Measurements from ENCODE around the gene HIVEP3.

Gene HIVEP3

GRCh38 chr1:41766041-41766440, 152.7 kb downstream of the HIVEP3 start:
- TF ChIP-seq POLR2AphosphoS5 (IDR thresholded peaks at IDR 0.05; ENCODE audit: low read depth) (no peak), REST (IDR thresholded peaks at IDR 0.05; ENCODE audit: insufficient replicate concordance, low read depth) (no peak), CTCF (IDR thresholded peaks at IDR 0.05; ENCODE audit: insufficient read depth, low read length) (no peak)
- DNase-seq (ENCODE audit: low read depth in 1 of 2, low spot score in 1 of 2): no peak
- Histone ChIP-seq H3K27me3 (ENCODE audit: insufficient read depth, poor library complexity, severe bottlenecking) (no peaks in the 10 kb centered on the region), H3K27ac (replicated peaks) (no peak overlapping the region), H3K4me3 (replicated peaks; ENCODE audit: insufficient read depth, low read length) (no peak overlapping the region)

- DNase-seq (ENCODE audit: low read depth in 1 of 2, low spot score in 1 of 2): peak; percentile 63 to 74
- Histone ChIP-seq H3K4me3 (replicated peaks; ENCODE audit: insufficient read depth, low read length) (no peak overlapping the region), H3K27ac (replicated peaks) (peak overlapping the region; percentile 62), H3K27me3 (ENCODE audit: insufficient read depth, poor library complexity, severe bottlenecking) (no peaks in the 10 kb centered on the region)
- TF ChIP-seq SPI1 (IDR thresholded peaks at IDR 0.05; ENCODE audit: borderline replicate concordance, low read depth) (peak; percentile 95), CTCF (IDR thresholded peaks at IDR 0.05; ENCODE audit: insufficient read depth, low read length) (no peak), GABPA (IDR thresholded peaks at IDR 0.05; ENCODE audit: low read depth) (no peak)
Observed at GRCh38 chr1:41765152-41765551, 153.6 kb downstream of the HIVEP3 start.

GRCh38 chr1:41764656-41765055, 154.1 kb downstream of the HIVEP3 start:
- Histone ChIP-seq H3K27me3 (ENCODE audit: insufficient read depth, poor library complexity, severe bottlenecking) (no peaks in the 10 kb centered on the region), H3K4me3 (replicated peaks; ENCODE audit: insufficient read depth, low read length) (no peak overlapping the region), H3K27ac (replicated peaks) (peak overlapping the region; percentile 62)
- no peak for DNase-seq (ENCODE audit: low read depth in 1 of 2, low spot score in 1 of 2)
- TF ChIP-seq POLR2AphosphoS5 (IDR thresholded peaks at IDR 0.05; ENCODE audit: low read depth) (no peak), SPI1 (IDR thresholded peaks at IDR 0.05; ENCODE audit: borderline replicate concordance, low read depth) (no peak)

- DNase-seq (ENCODE audit: low read depth in 1 of 2, low spot score in 1 of 2): no peak
- TF ChIP-seq SPI1 (IDR thresholded peaks at IDR 0.05; ENCODE audit: borderline replicate concordance, low read depth) (no peak), REST (IDR thresholded peaks at IDR 0.05; ENCODE audit: insufficient replicate concordance, low read depth) (no peak), POLR2AphosphoS5 (IDR thresholded peaks at IDR 0.05; ENCODE audit: low read depth) (no peak), CTCF (IDR thresholded peaks at IDR 0.05; ENCODE audit: insufficient read depth, low read length) (no peak), GABPA (IDR thresholded peaks at IDR 0.05; ENCODE audit: low read depth) (no peak)
- Histone ChIP-seq H3K4me3 (replicated peaks; ENCODE audit: insufficient read depth, low read length) (no peak overlapping the region), H3K27ac (replicated peaks) (no peak overlapping the region), H3K27me3 (ENCODE audit: insufficient read depth, poor library complexity, severe bottlenecking) (no peaks in the 10 kb centered on the region)
Observed at GRCh38 chr1:41762777-41763176, 155.9 kb downstream of the HIVEP3 start.
